Measurements from ENCODE around the gene STXBP5. TPM values are rescaled to one million over a fixed set of nuclear protein-coding genes. Genes with fewer than 3 reads are reported as not detected.
A peak's percentile ranks its signal among the peaks of the same experiment; 100 is the strongest.

The STXBP5 gene
- total and polyA plus RNA-seq, 2 of the 13 experiments (the other 11 are each of a cell fraction or from before 2014, with no cell fraction given), result 8.8 to 19.4 TPM

DNA sequence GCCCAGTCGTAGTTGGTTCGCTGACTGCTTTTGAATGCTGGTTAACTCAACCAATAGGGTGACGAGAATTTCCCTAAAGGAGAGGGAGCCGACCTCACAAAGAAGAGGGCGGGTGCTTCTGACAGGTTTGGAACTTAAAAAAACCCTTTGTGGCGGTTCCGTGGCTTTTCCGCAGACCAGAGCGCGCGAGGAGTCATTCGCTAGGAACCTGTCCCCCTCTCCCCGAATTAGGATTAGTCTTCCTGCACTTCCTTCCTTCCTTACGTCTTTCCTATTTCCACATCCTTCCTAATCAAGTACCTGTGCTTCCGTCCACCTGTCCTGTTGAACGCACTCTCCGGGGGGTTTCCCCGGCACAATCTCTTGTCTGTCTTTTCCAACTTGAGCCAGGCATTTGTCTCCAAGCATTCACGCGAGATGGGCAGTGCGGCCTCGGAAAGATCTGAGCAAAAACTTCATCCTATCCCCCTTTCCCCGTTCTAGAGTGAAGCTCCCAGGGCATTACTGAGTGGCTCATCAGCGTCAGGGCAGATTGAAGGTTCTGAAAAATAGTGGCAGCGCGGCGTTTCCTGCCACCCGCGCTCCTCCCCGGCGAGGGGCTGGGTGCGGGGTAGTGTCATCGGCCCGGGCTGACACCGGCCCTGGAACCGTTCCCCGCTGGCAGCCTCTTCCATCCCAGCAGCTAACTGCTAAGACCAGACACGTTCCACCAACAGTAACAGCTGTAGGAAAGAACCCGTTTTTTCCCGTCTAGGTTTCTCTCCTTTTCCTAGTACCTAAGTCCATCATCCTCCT lies 1.5 kb upstream of the STXBP5 start (continued):
- TF ChIP-seq, protein P1, sequence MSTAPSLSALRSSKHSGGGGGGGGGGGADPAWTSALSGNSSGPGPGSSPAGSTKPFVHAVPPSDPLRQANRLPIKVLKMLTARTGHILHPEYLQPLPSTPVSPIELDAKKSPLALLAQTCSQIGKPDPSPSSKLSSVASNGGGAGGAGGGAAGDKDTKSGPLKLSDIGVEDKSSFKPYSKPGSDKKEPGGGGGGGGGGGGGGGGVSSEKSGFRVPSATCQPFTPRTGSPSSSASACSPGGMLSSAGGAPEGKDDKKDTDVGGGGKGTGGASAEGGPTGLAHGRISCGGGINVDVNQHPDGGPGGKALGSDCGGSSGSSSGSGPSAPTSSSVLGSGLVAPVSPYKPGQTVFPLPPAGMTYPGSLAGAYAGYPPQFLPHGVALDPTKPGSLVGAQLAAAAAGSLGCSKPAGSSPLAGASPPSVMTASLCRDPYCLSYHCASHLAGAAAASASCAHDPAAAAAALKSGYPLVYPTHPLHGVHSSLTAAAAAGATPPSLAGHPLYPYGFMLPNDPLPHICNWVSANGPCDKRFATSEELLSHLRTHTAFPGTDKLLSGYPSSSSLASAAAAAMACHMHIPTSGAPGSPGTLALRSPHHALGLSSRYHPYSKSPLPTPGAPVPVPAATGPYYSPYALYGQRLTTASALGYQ (CRISPR knock-in tag; IDR thresholded peaks at IDR 0.05), result no peak
- TF ChIP-seq SRSF4 (IDR thresholded peaks at IDR 0.05; ENCODE audit: low read depth, low read length, poor library complexity, severe bottlenecking) (no peak), ARHGAP35 (CRISPR knock-in tag; IDR thresholded peaks at IDR 0.05; ENCODE audit: borderline replicate concordance) (no peak), ZBTB38 (CRISPR knock-in tag; IDR thresholded peaks at IDR 0.05) (no peak), FOXK1 (CRISPR knock-in tag; IDR thresholded peaks at IDR 0.05; ENCODE audit: borderline replicate concordance, low read depth) (no peak), SMAD3 (CRISPR knock-in tag; IDR thresholded peaks at IDR 0.05) (no peak; the same call in 1 of the 2 replicates), ELF4 (CRISPR knock-in tag; IDR thresholded peaks at IDR 0.05; ENCODE audit: borderline replicate concordance) (no peak; the same call in 1 of the 2 replicates), ZNF296 (CRISPR knock-in tag; conservative IDR thresholded peaks at IDR 0.05) (no peak), ASH2L (IDR thresholded peaks at IDR 0.05; ENCODE audit: insufficient read length, low read depth, low read length) (peak; percentile 12), ZNF180 (CRISPR knock-in tag; IDR thresholded peaks at IDR 0.05; ENCODE audit: borderline replicate concordance, low read depth) (no peak), ZNF205 (CRISPR knock-in tag; IDR thresholded peaks at IDR 0.05) (no peak)
- TF ChIP-seq, protein P2, sequence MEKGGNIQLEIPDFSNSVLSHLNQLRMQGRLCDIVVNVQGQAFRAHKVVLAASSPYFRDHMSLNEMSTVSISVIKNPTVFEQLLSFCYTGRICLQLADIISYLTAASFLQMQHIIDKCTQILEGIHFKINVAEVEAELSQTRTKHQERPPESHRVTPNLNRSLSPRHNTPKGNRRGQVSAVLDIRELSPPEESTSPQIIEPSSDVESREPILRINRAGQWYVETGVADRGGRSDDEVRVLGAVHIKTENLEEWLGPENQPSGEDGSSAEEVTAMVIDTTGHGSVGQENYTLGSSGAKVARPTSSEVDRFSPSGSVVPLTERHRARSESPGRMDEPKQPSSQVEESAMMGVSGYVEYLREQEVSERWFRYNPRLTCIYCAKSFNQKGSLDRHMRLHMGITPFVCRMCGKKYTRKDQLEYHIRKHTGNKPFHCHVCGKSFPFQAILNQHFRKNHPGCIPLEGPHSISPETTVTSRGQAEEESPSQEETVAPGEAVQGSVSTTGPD (CRISPR knock-in tag; IDR thresholded peaks at IDR 0.05), result 0 out of 2 replicates have a peak, but pooled peaks have one; percentile 18
- TF ChIP-seq, protein P3, sequence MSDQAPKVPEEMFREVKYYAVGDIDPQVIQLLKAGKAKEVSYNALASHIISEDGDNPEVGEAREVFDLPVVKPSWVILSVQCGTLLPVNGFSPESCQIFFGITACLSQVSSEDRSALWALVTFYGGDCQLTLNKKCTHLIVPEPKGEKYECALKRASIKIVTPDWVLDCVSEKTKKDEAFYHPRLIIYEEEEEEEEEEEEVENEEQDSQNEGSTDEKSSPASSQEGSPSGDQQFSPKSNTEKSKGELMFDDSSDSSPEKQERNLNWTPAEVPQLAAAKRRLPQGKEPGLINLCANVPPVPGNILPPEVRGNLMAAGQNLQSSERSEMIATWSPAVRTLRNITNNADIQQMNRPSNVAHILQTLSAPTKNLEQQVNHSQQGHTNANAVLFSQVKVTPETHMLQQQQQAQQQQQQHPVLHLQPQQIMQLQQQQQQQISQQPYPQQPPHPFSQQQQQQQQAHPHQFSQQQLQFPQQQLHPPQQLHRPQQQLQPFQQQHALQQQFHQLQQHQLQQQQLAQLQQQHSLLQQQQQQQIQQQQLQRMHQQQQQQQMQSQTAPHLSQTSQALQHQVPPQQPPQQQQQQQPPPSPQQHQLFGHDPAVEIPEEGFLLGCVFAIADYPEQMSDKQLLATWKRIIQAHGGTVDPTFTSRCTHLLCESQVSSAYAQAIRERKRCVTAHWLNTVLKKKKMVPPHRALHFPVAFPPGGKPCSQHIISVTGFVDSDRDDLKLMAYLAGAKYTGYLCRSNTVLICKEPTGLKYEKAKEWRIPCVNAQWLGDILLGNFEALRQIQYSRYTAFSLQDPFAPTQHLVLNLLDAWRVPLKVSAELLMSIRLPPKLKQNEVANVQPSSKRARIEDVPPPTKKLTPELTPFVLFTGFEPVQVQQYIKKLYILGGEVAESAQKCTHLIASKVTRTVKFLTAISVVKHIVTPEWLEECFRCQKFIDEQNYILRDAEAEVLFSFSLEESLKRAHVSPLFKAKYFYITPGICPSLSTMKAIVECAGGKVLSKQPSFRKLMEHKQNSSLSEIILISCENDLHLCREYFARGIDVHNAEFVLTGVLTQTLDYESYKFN (CRISPR knock-in tag; conservative IDR thresholded peaks at IDR 0.05), result no peak
- TF ChIP-seq, protein P4, sequence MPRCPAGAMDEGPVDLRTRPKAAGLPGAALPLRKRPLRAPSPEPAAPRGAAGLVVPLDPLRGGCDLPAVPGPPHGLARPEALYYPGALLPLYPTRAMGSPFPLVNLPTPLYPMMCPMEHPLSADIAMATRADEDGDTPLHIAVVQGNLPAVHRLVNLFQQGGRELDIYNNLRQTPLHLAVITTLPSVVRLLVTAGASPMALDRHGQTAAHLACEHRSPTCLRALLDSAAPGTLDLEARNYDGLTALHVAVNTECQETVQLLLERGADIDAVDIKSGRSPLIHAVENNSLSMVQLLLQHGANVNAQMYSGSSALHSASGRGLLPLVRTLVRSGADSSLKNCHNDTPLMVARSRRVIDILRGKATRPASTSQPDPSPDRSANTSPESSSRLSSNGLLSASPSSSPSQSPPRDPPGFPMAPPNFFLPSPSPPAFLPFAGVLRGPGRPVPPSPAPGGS (CRISPR knock-in tag; IDR thresholded peaks at IDR 0.05), result peak; percentile 45; the same call in 1 of the 2 replicates
- TF ChIP-seq, protein P5, sequence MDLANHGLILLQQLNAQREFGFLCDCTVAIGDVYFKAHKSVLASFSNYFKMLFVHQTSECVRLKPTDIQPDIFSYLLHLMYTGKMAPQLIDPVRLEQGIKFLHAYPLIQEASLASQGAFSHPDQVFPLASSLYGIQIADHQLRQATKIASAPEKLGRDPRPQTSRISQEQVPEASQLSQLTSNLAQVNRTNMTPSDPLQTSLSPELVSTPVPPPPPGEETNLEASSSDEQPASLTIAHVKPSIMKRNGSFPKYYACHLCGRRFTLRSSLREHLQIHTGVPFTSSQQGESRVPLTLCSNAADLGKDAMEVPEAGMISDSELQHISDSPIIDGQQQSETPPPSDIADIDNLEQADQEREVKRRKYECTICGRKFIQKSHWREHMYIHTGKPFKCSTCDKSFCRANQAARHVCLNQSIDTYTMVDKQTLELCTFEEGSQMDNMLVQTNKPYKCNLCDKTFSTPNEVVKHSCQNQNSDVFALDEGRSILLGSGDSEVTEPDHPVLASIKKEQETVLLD (CRISPR knock-in tag; IDR thresholded peaks at IDR 0.05; ENCODE audit: low read depth), result no peak
- TF ChIP-seq, protein P6, sequence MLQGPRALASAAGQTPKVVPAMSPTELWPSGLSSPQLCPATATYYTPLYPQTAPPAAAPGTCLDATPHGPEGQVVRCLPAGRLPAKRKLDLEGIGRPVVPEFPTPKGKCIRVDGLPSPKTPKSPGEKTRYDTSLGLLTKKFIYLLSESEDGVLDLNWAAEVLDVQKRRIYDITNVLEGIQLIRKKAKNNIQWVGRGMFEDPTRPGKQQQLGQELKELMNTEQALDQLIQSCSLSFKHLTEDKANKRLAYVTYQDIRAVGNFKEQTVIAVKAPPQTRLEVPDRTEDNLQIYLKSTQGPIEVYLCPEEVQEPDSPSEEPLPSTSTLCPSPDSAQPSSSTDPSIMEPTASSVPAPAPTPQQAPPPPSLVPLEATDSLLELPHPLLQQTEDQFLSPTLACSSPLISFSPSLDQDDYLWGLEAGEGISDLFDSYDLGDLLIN (CRISPR knock-in tag; IDR thresholded peaks at IDR 0.05; ENCODE audit: borderline replicate concordance), result no peak
